ENCODE results near the gene IDH2.
"Not testable (repeated sequence)": the region's sequence is repeated elsewhere in the genome, so short reads cannot be mapped to it uniquely, and the experiment has no call there.

IDH2 gene

DNA sequence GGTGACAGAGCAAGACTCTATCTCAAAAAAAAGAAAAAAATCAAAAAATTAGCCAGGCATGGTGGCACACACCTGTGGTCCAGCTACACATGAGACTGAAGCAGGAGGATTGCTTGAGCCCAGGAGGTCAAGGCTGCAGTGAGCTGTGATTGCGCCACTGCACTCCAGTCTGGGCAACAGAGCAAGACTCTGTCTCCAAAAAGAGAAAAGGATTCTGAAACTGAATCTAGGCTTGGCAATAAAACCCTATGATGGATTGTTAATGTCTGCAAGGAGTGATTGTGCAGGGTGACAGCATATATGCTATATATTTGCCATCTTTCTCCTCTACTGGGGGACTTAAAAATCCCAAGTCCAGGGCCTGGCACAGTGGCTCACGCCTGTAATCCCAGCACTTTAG is 31.6 kb downstream of the IDH2 start:
- not testable (repeated sequence) for DNase-seq (ENCODE audit: low read depth); H3K4me3 ChIP-seq (ENCODE audit: low read depth, low read length)

DNA sequence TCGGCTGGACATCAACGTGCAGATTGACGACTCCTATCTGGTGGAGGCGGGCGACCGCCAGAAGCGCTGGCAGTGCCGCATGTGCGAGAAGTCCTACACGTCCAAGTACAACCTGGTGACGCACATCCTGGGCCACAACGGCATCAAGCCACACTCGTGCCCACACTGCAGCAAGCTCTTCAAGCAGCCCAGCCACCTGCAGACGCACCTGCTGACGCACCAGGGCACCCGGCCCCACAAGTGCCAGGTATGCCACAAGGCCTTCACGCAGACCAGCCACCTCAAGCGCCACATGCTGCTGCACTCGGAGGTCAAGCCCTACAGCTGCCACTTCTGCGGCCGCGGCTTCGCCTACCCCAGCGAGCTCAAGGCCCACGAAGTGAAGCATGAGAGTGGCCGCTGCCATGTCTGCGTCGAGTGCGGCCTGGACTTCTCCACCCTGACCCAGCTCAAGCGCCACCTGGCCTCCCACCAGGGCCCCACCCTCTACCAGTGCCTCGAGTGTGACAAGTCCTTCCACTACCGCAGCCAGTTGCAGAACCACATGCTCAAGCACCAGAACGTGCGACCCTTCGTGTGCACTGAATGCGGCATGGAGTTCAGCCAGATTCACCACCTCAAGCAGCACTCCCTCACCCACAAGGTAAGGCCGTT is 34.2 kb downstream of the IDH2 start:
- DNase-seq (ENCODE audit: low read depth): no peak
- no peak overlapping the region for H3K4me3 ChIP-seq (ENCODE audit: low read depth, low read length)

DNA sequence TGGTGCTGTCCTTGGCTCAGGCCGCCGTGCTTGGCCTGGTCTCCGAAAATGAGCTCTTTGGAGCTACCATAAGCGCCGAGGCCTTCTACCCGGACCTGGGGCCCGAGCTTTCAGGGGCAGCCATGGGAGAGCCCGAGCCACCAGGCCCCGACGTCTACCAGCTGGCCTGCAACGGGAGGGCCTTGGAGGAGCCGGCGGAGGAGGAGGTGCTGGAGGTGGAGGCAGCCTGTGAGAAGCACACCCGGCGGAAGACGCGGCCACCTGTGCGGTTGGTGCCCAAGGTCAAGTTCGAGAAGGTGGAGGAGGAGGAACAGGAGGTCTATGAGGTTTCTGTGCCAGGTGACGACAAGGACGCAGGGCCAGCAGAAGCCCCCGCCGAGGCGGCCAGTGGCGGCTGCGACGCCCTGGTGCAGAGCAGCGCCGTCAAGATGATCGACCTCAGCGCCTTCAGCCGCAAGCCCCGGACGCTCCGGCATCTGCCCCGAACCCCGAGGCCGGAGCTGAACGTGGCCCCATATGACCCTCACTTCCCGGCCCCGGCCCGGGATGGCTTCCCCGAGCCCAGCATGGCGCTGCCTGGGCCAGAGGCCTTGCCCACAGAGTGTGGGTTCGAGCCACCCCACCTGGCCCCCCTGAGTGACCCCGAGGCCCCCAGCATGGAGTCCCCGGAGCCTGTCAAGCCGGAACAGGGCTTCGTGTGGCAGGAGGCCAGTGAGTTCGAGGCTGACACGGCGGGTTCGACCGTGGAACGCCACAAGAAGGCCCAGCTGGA is 34.9 kb downstream of the IDH2 start:
- H3K4me3 ChIP-seq (ENCODE audit: low read depth, low read length): no peak overlapping the region
- DNase-seq (ENCODE audit: low read depth): no peak

DNA sequence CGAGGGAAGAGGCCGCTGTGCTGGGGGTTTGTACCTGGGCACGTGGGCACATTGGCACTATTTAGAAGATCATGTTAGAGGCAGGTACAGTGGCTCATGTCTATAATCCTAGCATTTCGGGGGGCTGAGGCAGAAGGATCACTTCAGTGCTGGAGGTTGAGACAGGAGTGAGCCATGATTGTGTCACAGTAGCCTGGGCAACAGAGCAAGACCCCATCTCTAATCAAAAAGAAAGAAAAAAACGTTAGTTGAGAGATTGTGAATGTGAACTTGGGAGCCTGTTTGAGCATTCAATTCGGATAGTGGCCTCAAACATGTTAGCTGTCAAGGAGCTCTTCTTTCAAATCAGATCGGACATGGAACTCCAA is 36.6 kb downstream of the IDH2 start:
- DNase-seq (ENCODE audit: low read depth): no peak
- no peak overlapping the region for H3K4me3 ChIP-seq (ENCODE audit: low read depth, low read length)

DNA sequence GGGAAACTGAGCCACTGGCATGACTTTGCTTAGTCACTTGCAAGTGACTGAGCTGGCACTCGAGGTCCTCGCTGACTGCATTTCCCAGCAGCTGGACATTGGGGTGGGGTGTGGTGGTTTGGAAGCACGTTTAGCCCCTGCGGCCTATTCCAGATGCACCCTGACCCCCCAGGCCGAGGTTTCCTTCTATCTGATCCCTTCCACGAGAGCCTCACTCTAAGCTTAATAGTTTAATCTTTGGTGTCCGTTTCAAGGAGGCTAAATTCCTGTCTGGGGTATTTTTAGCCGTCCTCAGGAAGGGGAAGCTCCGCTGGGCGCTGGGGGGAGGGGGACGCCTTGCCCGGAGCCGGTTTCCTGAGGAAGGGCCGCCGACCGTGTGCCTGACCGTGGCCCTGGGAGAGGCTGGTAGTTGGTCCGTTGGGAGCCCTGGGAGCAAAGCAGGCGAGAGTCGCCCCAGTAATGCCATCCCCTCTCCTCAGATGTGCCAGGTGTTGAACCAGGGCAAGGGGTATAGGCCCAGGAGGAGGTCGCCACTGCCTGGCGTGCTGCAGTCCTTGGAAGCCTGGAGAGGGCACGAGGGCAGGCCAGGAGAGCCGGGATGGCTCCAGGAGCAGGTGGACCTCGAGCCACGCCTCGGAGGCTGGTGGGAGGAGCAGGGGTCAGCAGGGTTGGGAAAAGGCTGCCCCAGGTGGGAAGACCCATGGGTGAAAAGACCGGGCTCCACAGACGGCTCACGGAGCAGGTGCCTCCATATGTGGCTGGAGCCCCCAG is 37.2 kb downstream of the IDH2 start:
- H3K4me3 ChIP-seq (ENCODE audit: low read depth, low read length): no peak overlapping the region
- no peak for DNase-seq (ENCODE audit: low read depth)

DNA sequence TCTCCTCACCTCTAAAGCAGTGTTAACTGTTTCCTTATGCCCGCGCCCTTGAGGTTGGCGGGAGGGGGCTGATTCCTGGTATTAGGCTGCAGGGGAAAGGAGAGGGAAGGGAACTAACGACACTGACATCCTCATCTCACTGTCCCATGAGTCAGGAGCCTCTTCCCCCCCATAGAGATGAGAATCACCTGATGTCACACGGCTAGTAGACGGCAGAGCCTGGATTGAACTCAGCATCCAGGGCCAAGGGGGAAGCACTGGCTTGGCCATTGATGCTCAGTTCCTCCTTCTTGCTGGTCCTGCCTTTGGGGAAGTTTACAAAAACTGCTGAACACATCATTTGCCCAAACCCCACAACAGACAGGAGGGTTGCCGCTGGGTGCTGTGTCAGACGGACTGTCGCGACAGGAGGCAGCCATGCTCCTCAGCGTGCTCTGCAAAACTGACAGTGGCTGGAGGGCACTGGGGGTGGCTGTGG is 38.5 kb downstream of the IDH2 start:
- no peak for DNase-seq (ENCODE audit: low read depth)
- no peak overlapping the region for H3K4me3 ChIP-seq (ENCODE audit: low read depth, low read length)

DNA sequence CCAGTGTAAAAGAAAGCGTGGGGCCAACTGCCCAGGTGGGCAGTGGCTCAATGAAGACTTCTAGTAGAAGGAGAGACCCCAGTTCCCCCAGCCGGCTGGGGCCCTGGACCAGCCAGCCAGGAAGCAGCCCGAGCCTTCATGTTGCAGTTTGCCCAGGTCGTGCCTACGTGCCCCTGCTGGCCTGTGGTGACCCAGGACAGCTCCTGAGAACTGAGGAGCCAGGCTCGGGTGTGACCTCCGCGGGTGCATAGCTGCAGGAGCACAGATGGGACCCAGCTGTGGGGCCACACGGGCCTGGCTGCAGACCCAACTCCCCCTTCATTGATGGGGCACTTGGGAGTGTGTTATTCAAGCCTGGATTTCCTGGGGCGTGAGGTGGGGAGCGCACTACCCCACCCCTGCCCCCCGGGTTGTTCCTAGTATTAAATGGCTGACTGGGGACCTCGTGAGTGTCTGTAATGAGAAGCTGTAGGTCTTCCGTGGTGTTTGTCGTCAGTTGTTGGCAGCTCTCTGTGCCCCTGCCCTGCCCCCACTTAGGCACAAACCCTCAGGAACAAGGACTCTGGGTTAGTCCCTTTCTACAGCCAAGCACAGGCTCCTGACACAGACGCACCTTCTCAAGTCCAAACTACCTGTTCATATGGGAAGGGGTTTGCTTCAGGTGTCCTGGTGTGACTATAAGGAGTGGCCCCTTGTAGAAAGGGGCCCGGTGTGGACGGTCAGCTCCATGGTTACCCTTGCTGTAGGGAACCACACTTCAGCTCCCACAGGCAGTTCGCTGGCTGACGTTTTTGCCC is 39.1 kb downstream of the IDH2 start:
- H3K4me3 ChIP-seq (ENCODE audit: low read depth, low read length): no peak overlapping the region
- no peak for DNase-seq (ENCODE audit: low read depth)

DNA sequence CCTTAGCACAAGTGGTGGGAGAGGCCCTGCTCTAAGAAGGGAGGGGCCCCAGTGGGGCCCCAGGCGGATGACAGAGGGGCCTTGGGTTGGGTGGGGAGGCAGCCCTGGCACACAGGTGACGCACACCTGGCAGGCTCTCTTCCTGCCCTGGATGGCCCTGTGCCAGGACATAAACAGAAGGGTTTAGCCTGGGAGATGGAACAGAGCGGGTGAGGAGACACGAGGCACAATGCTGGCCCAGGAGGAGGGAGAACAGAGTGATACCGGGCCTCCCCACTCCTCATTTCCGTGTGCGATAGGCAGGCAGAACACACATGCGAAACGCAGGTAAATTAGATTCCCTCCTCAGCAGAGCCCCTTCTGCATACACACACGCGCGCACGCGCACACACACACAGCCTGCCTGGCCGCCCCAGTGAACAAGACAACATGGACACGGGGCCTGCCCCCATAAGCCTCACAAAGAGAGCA is 39.8 kb downstream of the IDH2 start:
- DNase-seq (ENCODE audit: low read depth): no peak

DNA sequence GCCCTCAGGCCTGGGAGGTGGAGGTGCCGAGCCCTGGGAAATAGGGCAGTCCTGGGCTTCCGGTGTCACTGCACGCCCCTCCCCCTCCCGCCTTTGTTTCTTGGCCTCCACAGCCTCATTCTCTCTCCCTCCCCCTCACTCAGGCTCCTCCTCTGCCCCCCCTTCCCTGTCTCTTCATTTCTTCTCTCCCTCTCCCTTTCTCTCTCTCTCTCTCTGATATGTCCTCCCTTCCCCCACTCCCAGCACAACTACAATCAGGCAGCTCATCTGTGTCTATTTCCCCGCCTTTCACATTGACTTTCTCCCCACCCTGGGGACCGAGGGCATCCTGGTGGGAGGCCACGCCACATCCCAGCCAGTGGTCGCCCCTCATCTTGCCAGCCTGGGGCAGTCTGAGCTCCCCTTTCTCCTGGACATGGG is 40.2 kb downstream of the IDH2 start:
- no peak for DNase-seq (ENCODE audit: low read depth)
- no peak overlapping the region for H3K4me3 ChIP-seq (ENCODE audit: low read depth, low read length)

More for the DNA sequence above, 39.8 kb downstream of the IDH2 start:
- no peak overlapping the region for H3K4me3 ChIP-seq (ENCODE audit: low read depth, low read length)

DNA sequence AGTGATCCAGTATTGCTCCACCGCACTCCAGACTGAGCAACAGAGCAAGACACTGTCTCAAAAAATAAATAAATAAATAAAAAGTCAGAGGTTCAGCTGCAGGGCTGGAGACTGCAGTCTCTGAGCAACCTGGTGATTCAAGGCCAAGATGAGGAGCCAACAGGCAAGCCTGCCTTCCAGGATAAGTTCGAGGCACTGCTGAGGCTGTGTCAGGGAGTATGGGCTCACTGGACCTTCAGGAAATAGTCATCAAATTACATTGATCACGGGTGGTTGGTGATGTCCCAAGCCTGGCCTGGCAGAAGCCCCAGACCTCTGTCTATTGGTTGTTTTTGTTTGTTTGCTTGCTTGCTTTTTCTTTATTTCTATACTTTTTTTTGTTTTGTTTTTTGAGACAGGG is 41.5 kb downstream of the IDH2 start:
- H3K4me3 ChIP-seq (ENCODE audit: low read depth, low read length): no peak overlapping the region
- DNase-seq (ENCODE audit: low read depth): no peak

DNA sequence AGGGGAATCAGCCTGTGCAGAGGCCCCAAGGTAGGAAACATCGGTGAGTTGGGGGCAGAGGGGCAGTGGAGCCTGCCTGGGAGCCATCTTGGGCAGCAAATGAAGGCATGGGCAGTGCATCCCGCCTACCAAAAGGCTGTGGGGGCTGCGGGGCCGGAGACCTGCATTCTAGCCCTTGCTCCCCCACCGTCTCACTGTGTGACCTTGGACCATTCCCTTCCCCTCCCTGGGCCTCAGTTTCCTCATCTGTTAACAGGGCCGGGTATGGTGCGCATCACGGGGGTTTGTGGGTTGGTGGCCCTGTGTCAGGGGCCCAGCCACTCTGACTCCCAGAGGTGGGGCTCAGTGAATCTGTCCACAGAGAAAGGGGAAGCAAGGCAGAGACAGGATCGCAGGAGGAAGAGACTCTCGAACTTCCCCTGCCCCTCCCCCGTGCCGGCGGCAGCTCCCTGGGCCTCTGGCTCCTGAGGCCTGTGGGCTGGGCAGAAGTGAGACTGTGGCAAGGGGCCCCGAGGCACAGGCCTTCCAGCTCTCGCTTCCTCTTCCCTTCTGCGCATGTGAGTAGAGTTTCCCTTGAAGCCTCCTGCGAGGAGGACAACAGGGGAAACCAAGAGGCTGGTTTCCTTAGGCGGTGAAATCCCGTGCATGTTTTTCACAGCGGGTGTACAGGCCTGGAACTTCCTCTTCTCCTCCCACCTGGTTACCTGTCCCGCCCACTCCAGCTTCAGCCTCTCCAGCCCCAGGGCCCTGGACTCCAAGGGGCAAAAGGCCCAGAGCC is 42.9 kb downstream of the IDH2 start:
- no peak for DNase-seq (ENCODE audit: low read depth)
- no peak overlapping the region for H3K4me3 ChIP-seq (ENCODE audit: low read depth, low read length)

DNA sequence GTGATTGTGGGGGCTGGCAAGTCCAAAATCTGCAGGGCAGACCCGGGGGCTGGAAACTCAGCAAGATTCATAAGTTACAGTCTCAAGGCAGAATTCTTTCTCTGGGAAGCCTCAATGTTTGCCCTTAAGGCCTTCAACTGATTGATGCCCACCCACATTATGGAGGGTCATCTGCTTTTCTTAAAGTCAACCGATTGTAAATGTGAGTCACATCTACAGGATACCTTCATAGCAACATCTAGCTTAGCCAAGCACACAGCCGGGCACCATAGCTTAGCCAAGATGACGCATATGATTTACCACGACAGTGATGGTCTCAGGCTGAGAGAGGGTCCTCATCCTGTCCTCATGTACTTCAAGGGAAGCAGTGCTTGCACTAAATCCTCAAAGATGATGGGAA is 43.5 kb downstream of the IDH2 start:
- H3K4me3 ChIP-seq (ENCODE audit: low read depth, low read length): no peak overlapping the region
- no peak for DNase-seq (ENCODE audit: low read depth)

DNA sequence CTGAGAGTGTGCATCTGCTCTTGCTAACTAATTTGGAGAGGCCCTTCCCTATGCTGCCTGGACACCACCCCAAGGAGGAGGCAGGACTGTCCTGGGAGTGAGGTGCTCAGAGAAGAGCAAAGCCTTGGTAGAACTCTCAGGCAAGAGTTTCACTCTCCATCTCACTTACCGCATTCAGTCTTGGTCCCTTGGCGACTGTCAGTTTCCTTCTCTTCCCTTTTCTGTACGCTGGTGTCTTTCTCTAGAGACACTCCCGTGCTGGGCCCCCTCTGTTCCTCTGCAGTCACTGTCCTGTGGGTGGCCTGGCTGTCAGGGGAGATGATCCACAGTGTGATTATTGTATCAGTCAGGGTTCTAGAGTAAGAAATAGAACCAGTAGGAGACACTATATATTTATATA is 44.0 kb downstream of the IDH2 start:
- no peak for DNase-seq (ENCODE audit: low read depth)
- no peak overlapping the region for H3K4me3 ChIP-seq (ENCODE audit: low read depth, low read length)

DNA sequence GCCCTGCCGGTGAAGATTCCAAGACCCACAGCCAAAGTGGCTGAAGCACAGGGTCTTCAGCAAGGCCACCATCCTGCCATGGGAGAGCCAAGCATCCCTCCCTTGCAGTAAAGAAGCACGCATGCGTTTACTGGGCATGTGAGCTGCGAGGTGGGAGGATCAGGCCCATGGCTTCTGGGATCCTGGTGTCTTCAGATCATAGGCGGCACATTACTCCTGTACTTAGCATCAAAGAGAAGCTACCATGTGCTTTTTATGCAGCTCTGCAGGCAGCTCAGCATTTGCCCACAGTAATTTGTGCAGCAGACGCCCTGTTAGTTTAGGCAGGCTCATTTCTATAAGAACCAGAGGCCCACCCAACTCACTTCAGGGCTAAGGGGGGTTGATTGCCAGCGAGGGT is 45.7 kb downstream of the IDH2 start:
- no peak overlapping the region for H3K4me3 ChIP-seq (ENCODE audit: low read depth, low read length)
- DNase-seq (ENCODE audit: low read depth): no peak

DNA sequence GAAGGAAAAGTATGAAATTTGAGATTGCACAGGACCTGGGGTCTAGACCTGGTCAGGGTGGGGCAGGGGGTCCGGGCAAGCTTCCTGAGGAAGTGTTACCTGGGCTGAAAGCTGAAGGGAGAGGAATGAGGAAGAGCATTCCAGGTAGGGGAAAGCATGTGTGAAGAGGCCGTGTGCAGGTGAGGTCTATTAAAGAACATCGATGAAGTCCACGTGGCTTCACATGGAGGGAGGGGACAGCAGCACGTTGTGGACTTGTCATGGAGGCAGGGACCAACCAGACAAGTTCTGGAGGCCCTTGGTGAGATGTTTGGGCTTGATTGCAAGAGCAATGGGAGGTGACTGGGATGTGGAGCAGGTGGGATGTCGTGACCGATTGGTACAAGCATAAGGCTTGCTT is 47.1 kb downstream of the IDH2 start:
- no peak overlapping the region for H3K4me3 ChIP-seq (ENCODE audit: low read depth, low read length)
- no peak for DNase-seq (ENCODE audit: low read depth)

DNA sequence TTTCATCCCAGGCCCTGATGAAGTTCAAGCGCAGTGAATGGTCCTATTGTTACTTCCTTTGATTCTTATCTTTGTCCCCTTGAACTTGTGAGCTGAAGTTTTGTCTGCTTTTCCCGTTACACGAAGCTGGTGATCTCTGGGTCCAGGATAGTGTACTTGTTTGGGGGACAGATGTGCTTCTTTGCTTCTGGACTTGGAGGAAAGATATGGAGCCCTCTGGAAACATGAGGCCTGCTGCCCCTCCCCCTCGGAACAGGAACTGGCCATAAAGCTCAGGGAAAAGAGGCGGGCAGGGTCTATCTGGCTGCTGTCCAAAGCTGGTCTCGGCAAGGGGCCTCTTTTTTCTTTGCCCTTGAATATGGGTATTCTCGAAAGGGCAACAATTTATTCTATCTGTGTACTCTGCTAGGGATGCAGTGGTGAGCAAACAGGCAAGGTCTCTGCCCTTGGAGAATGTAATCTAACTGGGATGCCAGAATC is 47.6 kb downstream of the IDH2 start:
- DNase-seq (ENCODE audit: low read depth): no peak
- H3K4me3 ChIP-seq (ENCODE audit: low read depth, low read length): no peak overlapping the region

DNA sequence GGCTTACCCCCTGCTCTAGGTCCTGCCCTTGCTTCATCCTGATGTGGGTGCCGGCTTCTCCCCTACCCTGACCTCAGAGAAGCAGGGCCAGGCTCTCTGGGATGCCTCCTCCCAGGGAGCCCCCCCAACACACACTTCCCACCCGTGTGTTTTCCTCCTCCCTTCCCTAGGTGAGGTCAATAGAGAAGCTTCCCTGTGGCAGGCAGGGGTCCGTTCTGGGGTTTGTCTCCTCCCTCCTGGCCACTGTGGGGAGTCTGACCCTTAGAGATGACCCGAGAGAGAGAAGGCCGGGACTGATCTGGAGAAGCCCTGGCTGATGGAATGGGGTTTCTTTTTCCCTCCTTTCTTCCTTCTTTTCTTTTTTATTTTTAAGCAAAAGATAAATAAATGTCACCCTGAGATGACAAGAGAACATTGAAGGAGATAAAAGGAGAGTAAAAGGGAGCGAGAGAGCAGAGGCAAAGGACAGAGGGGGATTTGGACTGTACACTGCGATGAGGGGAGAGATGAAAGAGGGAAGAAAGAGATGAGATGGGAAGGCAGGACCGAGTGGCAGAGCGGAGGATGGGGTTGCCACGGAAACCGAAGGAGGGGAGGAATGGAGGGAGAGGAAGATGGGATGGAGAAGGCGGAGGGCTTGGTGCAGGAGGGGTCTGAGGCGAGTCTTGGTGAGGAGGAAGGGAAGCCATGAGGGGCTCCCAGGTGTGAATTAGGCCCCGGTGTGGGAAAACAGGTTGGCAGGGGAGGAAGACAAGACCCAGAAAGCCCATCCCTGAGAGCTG is 48.4 kb downstream of the IDH2 start:
- no peak for DNase-seq (ENCODE audit: low read depth)
- no peak overlapping the region for H3K4me3 ChIP-seq (ENCODE audit: low read depth, low read length)

DNA sequence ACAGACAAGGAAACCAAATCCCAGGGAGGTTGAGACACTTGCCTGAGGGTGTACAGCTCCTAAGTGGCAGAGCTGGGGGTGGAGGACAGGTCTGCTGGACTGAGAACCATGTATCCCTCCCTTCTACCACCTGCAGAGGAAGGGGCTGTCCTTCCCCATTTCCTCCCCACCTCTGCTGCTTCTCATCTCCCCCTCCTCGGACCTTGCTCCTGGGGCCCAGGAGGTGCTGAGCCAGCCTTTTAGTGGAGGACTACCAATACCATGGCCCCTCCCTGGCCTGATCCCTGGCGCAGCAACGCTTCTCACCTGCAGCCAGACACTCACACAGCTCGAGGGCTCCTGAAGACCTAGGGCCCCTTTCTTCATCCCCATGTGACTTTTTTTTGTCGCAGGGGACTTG is 50.4 kb downstream of the IDH2 start:
- no peak overlapping the region for H3K4me3 ChIP-seq (ENCODE audit: low read depth, low read length)
- no peak for DNase-seq (ENCODE audit: low read depth)

All from skeletal muscle cell (primary cell).